Measurements from ENCODE around the gene CELSR1.

DNA sequence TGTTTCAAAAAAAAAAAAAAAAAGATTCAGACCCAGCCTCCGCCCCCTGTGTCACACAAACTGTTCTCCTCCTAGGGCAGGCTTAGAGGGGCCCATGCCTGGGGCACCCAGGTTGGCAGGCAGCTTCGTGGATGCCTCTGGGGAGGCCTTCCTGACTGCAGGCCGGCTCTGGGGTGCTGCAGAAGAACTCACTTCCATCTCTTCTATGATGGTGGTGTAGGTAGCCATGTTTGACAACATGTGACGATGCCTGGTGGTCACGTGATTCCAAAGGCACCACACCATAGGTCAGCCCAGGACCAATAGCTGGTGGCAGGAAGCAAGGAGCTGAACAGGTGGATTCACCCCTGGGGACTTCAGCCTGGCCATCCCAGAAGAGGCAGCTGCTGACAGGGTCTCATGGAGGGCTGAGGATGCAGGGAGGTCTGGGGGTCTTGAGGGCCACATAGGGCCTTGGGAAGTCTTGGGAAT, 24.1 kb upstream of the CELSR1 start:
- TF ChIP-seq ARNT (IDR thresholded peaks at IDR 0.05) (no peak), SIN3A (IDR thresholded peaks at IDR 0.05; ENCODE audit: borderline replicate concordance, low read depth, low read length) (no peak), ZNF274 (CRISPR knock-in tag; IDR thresholded peaks at IDR 0.05) (no peak), EP300 (IDR thresholded peaks at IDR 0.05; ENCODE audit: low read depth in 2 of 2, low read length in 2 of 2) (no peak), EP300 (CRISPR knock-in tag; IDR thresholded peaks at IDR 0.05; ENCODE audit: borderline replicate concordance) (no peak), NFIC (IDR thresholded peaks at IDR 0.05; ENCODE audit: low read length) (no peak), ZNF232 (CRISPR knock-in tag; IDR thresholded peaks at IDR 0.05; ENCODE audit: borderline replicate concordance) (no peak), ZC3H4 (CRISPR knock-in tag; IDR thresholded peaks at IDR 0.05; ENCODE audit: borderline replicate concordance) (no peak), ZNF777 (CRISPR knock-in tag; IDR thresholded peaks at IDR 0.05) (no peak)
- TF ChIP-seq, protein P1, sequence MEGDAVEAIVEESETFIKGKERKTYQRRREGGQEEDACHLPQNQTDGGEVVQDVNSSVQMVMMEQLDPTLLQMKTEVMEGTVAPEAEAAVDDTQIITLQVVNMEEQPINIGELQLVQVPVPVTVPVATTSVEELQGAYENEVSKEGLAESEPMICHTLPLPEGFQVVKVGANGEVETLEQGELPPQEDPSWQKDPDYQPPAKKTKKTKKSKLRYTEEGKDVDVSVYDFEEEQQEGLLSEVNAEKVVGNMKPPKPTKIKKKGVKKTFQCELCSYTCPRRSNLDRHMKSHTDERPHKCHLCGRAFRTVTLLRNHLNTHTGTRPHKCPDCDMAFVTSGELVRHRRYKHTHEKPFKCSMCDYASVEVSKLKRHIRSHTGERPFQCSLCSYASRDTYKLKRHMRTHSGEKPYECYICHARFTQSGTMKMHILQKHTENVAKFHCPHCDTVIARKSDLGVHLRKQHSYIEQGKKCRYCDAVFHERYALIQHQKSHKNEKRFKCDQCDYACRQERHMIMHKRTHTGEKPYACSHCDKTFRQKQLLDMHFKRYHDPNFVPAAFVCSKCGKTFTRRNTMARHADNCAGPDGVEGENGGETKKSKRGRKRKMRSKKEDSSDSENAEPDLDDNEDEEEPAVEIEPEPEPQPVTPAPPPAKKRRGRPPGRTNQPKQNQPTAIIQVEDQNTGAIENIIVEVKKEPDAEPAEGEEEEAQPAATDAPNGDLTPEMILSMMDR (CRISPR knock-in tag; IDR thresholded peaks at IDR 0.05): no peak
- TF ChIP-seq, protein P2, sequence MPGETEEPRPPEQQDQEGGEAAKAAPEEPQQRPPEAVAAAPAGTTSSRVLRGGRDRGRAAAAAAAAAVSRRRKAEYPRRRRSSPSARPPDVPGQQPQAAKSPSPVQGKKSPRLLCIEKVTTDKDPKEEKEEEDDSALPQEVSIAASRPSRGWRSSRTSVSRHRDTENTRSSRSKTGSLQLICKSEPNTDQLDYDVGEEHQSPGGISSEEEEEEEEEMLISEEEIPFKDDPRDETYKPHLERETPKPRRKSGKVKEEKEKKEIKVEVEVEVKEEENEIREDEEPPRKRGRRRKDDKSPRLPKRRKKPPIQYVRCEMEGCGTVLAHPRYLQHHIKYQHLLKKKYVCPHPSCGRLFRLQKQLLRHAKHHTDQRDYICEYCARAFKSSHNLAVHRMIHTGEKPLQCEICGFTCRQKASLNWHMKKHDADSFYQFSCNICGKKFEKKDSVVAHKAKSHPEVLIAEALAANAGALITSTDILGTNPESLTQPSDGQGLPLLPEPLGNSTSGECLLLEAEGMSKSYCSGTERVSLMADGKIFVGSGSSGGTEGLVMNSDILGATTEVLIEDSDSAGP (CRISPR knock-in tag; IDR thresholded peaks at IDR 0.05; ENCODE audit: borderline replicate concordance): no peak
- TF ChIP-seq, protein P3, sequence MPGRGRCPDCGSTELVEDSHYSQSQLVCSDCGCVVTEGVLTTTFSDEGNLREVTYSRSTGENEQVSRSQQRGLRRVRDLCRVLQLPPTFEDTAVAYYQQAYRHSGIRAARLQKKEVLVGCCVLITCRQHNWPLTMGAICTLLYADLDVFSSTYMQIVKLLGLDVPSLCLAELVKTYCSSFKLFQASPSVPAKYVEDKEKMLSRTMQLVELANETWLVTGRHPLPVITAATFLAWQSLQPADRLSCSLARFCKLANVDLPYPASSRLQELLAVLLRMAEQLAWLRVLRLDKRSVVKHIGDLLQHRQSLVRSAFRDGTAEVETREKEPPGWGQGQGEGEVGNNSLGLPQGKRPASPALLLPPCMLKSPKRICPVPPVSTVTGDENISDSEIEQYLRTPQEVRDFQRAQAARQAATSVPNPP (CRISPR knock-in tag; IDR thresholded peaks at IDR 0.05): no peak
